ENCODE data around the gene KLHDC10. TPM values are rescaled to one million over a fixed set of nuclear protein-coding genes. Genes with fewer than 3 reads are reported as not detected.

KLHDC10 gene
- total and polyA plus RNA-seq, 2 experiments from 2014 or later: 6.2 to 14.4 TPM

- H3K4me3 ChIP-seq: no peak overlapping the region
Measured at GRCh38 chr7:130151591-130152492, 81.5 kb downstream of the KLHDC10 start.

GRCh38 chr7:130152493-130153210, 82.3 kb downstream of the KLHDC10 start:
- no peaks in the 10 kb centered on the region for H3K27me3 ChIP-seq
- no peaks in the 10 kb centered on the region for H3K4me1 ChIP-seq (ENCODE audit: low read depth)
- no peak for TF ChIP-seq CTCF (IDR thresholded peaks at IDR 0.05; ENCODE audit: low read depth, low read length)
- H3K9me3 ChIP-seq (ENCODE audit: low read depth): no peaks in the 10 kb centered on the region
- no peaks in the 10 kb centered on the region for H3K36me3 ChIP-seq
- H3K4me3 ChIP-seq: no peak overlapping the region
- H3K27ac ChIP-seq: no peak overlapping the region
- peak in 1 of 2 donors; percentile 53 for DNase-seq (ENCODE audit: low read depth in 1 of 2, low spot score in 1 of 2)

More at GRCh38 chr7:130151591-130152492, 81.5 kb downstream of the KLHDC10 start:
- Histone ChIP-seq H3K4me1 (ENCODE audit: low read depth) (no peaks in the 10 kb centered on the region), H3K9me3 (ENCODE audit: low read depth) (no peaks in the 10 kb centered on the region), H3K27ac (no peak overlapping the region), H3K36me3 (no peaks in the 10 kb centered on the region), H3K27me3 (no peaks in the 10 kb centered on the region)
- DNase-seq (ENCODE audit: low read depth in 1 of 2, low spot score in 1 of 2): peak in 1 of 2 donors; percentile 64
- TF ChIP-seq CTCF (IDR thresholded peaks at IDR 0.05; ENCODE audit: low read depth, low read length): no peak

GRCh38 chr7:130153211-130153908, 83.0 kb downstream of the KLHDC10 start:
- Histone ChIP-seq H3K27ac (no peak overlapping the region), H3K4me3 (no peak overlapping the region), H3K9me3 (ENCODE audit: low read depth) (no peaks in the 10 kb centered on the region), H3K36me3 (no peaks in the 10 kb centered on the region), H3K27me3 (no peaks in the 10 kb centered on the region), H3K4me1 (ENCODE audit: low read depth) (no peaks in the 10 kb centered on the region)
- TF ChIP-seq CTCF (IDR thresholded peaks at IDR 0.05; ENCODE audit: low read depth, low read length): no peak
- no peak for DNase-seq (ENCODE audit: low read depth in 1 of 2, low spot score in 1 of 2)

GRCh38 chr7:130154131-130154500, 83.8 kb downstream of the KLHDC10 start:
- Histone ChIP-seq H3K4me1 (ENCODE audit: low read depth) (no peaks in the 10 kb centered on the region), H3K36me3 (no peaks in the 10 kb centered on the region), H3K9me3 (ENCODE audit: low read depth) (no peaks in the 10 kb centered on the region), H3K27ac (no peak overlapping the region), H3K4me3 (no peak overlapping the region), H3K27me3 (no peaks in the 10 kb centered on the region)
- DNase-seq (ENCODE audit: low read depth in 1 of 2, low spot score in 1 of 2): no peak
- TF ChIP-seq CTCF (IDR thresholded peaks at IDR 0.05; ENCODE audit: low read depth, low read length): no peak

- Histone ChIP-seq H3K36me3 (no peaks in the 10 kb centered on the region), H3K27me3 (no peaks in the 10 kb centered on the region), H3K4me1 (ENCODE audit: low read depth) (no peaks in the 10 kb centered on the region), H3K9me3 (ENCODE audit: low read depth) (no peaks in the 10 kb centered on the region), H3K27ac (no peak overlapping the region), H3K4me3 (no peak overlapping the region)
- DNase-seq (ENCODE audit: low read depth in 1 of 2, low spot score in 1 of 2): no peak
- peak; percentile 37 for TF ChIP-seq CTCF (IDR thresholded peaks at IDR 0.05; ENCODE audit: low read depth, low read length)
Measured at GRCh38 chr7:130154501-130155317, 84.4 kb downstream of the KLHDC10 start.

All from cardiac muscle cell (in vitro differentiated cells and primary cell).